Fibroblast of lung (primary cell): ENCODE results near the gene UCK1. TPM values are rescaled to one million over a fixed set of nuclear protein-coding genes. Genes with fewer than 3 reads are reported as not detected.

Experiments
- DNase-seq, 2 donors: peaks; one replicate each; pipeline versions ENCODE4 v3.0.0 to v3.0.0-alpha.2; 2010; ENCODE audit warnings: low read depth in 2 of 2
- H2AFZ ChIP-seq: 2 replicates; pipeline ENCODE4 v1.5.1; 2012; ENCODE audit warnings: low read length, control low read depth, inconsistent platforms
- H3K27ac ChIP-seq: 2 replicates; pipeline ENCODE4 v1.5.1; 2011; ENCODE audit warnings: low read length, control low read depth; ENCODE audit not compliant: insufficient read depth
- H3K27me3 ChIP-seq: 2 replicates; pipeline ENCODE4 v1.5.1; 2011; ENCODE audit warnings: mild to moderate bottlenecking, low read length; ENCODE audit not compliant: control insufficient read depth, insufficient read depth
- H3K36me3 ChIP-seq: 2 replicates; pipeline ENCODE4 v1.5.1; 2011; ENCODE audit warnings: low read length; ENCODE audit not compliant: control insufficient read depth, insufficient read depth
- H3K4me1 ChIP-seq: 2 replicates; pipeline ENCODE4 v1.5.1; 2011; ENCODE audit warnings: low read length; ENCODE audit not compliant: control insufficient read depth, insufficient read depth; ENCODE audit errors: extremely low read depth
- H3K4me2 ChIP-seq: 2 replicates; pipeline ENCODE4 v1.5.1; 2011; ENCODE audit warnings: low read length, control low read depth; ENCODE audit not compliant: insufficient read depth; ENCODE audit errors: extremely low read depth
- H3K4me3 ChIP-seq, 4 experiments: fragments of 200-600 bp in 1 of 4; sonication (generic) in 1 of 4; replicated peaks in 1 of 4; 2 replicates each; pipeline ENCODE4 v1.5.1; 2011 to 2016; ENCODE audit warnings: low read length in 4 of 4, low read depth in 3 of 4, mild to moderate bottlenecking in 3 of 4, control low read depth in 2 of 4, inconsistent platforms in 1 of 4, mixed read lengths in 1 of 4; ENCODE audit not compliant: insufficient read depth in 1 of 4; ENCODE audit errors: control extremely low read depth in 1 of 4
- H3K79me2 ChIP-seq: 2 replicates; pipeline ENCODE4 v1.5.1; 2012; ENCODE audit warnings: mild to moderate bottlenecking, low read length, inconsistent platforms; ENCODE audit not compliant: control insufficient read depth, insufficient read depth
- H3K9ac ChIP-seq: 2 replicates; pipeline ENCODE4 v1.5.1; 2011; ENCODE audit warnings: mild to moderate bottlenecking, low read length, control low read depth; ENCODE audit not compliant: insufficient read depth
- H3K9me3 ChIP-seq: 2 replicates; pipeline ENCODE4 v1.5.1; 2012; ENCODE audit warnings: low read depth, low read length; ENCODE audit not compliant: control insufficient read depth, insufficient read depth
- H4K20me1 ChIP-seq: 2 replicates; pipeline ENCODE4 v1.5.1; 2011; ENCODE audit warnings: low read length; ENCODE audit not compliant: control insufficient read depth, insufficient read depth; ENCODE audit errors: extremely low read depth
- EZH2 ChIP-seq: IDR thresholded peaks from 2 replicates; pipeline ENCODE4 v1.5.1; 2012; ENCODE audit warnings: low read length, control low read depth, mild to moderate bottlenecking; ENCODE audit errors: missing control alignments
- polyA plus RNA-seq, 2 donors: library from polyadenylated mRNA; depleted of rRNA in 1 of 2; stranded (reverse) in 1 of 2; unstranded in 1 of 2; fragments of >200 nt; gene quantifications; 2 replicates each; pipeline ENCODE4 v1.2.1, GENCODE V29; 2011 to 2012; ENCODE audit warnings: missing spikeins in 1 of 2
- total RNA-seq: library from RNA; depleted of rRNA; stranded (reverse); fragments of >200 nt; gene quantifications from 2 replicates; pipeline ENCODE4 v1.2.1, GENCODE V29; 2014
- TF ChIP-seq, protein P1 (sequence below), 2 donors: IDR thresholded peaks in 1 of 2; conservative IDR thresholded peaks in 1 of 2; 1 replicate in 1 of 2; 2 replicates in 1 of 2; pipeline ENCODE4 v1.5.1; 2011 to 2012; ENCODE audit warnings: low read length in 2 of 2, control low read depth in 1 of 2, inconsistent platforms in 1 of 2, low read depth in 1 of 2, mild to moderate bottlenecking in 1 of 2

UCK1 gene
- total and polyA plus RNA-seq, 2 donors (not counting 1 experiment from before 2014, with no cell fraction given), result 20.9 to 22.3 TPM

DNA sequence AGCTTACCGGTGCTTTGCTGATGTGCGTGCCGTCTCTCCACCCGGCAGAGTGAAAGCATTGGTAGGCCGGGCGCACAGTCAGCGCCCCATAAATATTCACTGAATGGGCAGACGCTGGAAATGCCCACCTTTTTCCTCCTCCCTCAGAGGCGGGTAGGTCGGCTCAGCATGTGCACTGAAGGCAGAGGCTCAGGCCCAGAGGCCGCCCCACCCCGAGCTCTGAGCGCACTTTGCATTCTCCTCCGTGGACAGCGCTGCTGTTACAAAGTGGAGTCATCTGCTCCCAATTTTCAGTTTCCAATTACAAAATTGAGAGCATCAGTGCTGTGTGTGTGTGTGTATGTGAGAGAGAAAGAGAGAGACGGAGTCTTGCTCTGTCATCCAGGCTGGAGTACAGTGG, 10.6 kb downstream of the UCK1 start:
- Histone ChIP-seq H3K4me2 (no peak overlapping the region), H2AFZ (no peak overlapping the region), H4K20me1 (no peaks in the 10 kb centered on the region), H3K79me2 (no peaks in the 10 kb centered on the region), H3K9me3 (no peaks in the 10 kb centered on the region), H3K27ac (no peak overlapping the region), H3K4me3 (no peak overlapping the region), H3K9ac (no peak overlapping the region), H3K36me3 (peaks cover 42% of the 10 kb centered on the region), H3K4me1 (no peaks in the 10 kb centered on the region), H3K27me3 (no peaks in the 10 kb centered on the region)
- no peak for DNase-seq
- TF ChIP-seq EZH2, result no peak
- TF ChIP-seq, protein P1, sequence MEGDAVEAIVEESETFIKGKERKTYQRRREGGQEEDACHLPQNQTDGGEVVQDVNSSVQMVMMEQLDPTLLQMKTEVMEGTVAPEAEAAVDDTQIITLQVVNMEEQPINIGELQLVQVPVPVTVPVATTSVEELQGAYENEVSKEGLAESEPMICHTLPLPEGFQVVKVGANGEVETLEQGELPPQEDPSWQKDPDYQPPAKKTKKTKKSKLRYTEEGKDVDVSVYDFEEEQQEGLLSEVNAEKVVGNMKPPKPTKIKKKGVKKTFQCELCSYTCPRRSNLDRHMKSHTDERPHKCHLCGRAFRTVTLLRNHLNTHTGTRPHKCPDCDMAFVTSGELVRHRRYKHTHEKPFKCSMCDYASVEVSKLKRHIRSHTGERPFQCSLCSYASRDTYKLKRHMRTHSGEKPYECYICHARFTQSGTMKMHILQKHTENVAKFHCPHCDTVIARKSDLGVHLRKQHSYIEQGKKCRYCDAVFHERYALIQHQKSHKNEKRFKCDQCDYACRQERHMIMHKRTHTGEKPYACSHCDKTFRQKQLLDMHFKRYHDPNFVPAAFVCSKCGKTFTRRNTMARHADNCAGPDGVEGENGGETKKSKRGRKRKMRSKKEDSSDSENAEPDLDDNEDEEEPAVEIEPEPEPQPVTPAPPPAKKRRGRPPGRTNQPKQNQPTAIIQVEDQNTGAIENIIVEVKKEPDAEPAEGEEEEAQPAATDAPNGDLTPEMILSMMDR (conservative IDR thresholded peaks at IDR 0.05 in 1 of 2, IDR thresholded peaks at IDR 0.05 in 1 of 2; ENCODE audit: low read depth in 1 of 2, low read length in 2 of 2), result no peak

DNA sequence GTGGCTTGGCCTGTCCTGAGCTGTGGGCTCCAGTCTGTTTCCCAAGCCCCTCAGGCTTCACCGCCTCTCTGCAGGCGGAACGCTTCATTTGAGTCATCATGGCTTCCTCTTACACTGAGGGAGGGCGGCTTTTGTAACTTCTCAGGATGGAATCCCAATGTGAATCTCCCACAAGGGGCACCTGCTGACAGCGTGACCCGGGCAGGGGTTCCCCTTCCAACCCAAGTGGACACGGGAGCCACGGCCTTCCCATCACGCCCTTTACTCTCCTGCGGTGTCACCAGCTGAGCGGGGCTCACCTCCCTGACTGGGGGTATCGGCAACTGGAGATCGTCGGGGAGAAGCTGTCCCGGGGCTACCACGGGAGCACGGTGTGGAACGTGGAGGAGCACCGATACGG, 12.5 kb downstream of the UCK1 start:
- H3K36me3 ChIP-seq, result peaks cover 36% of the 10 kb centered on the region
- TF ChIP-seq, protein P1 (conservative IDR thresholded peaks at IDR 0.05 in 1 of 2, IDR thresholded peaks at IDR 0.05 in 1 of 2; ENCODE audit: low read depth in 1 of 2, low read length in 2 of 2), result no peak
- no peak for TF ChIP-seq EZH2
- H3K79me2 ChIP-seq, result no peaks in the 10 kb centered on the region
- H3K4me1 ChIP-seq, result no peaks in the 10 kb centered on the region
- H3K9ac ChIP-seq, result no peak overlapping the region
- H3K9me3 ChIP-seq, result no peaks in the 10 kb centered on the region
- no peak overlapping the region for H3K4me2 ChIP-seq
- no peaks in the 10 kb centered on the region for H4K20me1 ChIP-seq
- H3K27me3 ChIP-seq, result no peaks in the 10 kb centered on the region
- no peak overlapping the region for H2AFZ ChIP-seq
- no peak overlapping the region for H3K4me3 ChIP-seq
- no peak overlapping the region for H3K27ac ChIP-seq
- no peak for DNase-seq

DNA sequence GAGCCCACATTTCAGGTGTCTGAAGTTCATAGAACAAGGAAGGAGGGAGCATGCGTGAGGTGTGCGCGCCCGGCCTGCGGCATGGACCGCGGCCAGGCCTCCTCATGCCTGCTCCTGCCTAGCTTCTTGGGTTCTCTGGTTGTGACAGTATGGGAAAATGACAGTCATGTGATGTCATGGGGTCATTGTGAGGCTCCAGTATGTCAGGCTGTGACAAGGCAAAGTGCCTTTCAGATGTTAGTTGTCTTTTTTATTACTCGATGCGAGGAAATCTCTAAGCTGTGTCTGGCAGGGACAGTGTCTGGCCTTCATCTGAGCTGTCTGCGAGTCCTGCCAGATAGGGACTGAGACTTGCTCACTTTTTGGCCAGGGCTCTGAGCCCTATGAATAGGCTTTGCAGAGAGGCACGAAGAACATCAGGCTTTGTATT, 13.3 kb downstream of the UCK1 start:
- H4K20me1 ChIP-seq, result no peaks in the 10 kb centered on the region
- H3K27ac ChIP-seq, result no peak overlapping the region
- H3K9ac ChIP-seq, result no peak overlapping the region
- H3K36me3 ChIP-seq, result peaks cover 34% of the 10 kb centered on the region
- no peaks in the 10 kb centered on the region for H3K79me2 ChIP-seq
- no peak overlapping the region for H2AFZ ChIP-seq
- H3K4me3 ChIP-seq, result no peak overlapping the region
- H3K4me1 ChIP-seq, result no peaks in the 10 kb centered on the region
- H3K4me2 ChIP-seq, result no peak overlapping the region
- no peak for DNase-seq
- TF ChIP-seq, protein P1 (conservative IDR thresholded peaks at IDR 0.05 in 1 of 2, IDR thresholded peaks at IDR 0.05 in 1 of 2; ENCODE audit: low read depth in 1 of 2, low read length in 2 of 2), result no peak
- no peak for TF ChIP-seq EZH2
- no peaks in the 10 kb centered on the region for H3K9me3 ChIP-seq
- no peaks in the 10 kb centered on the region for H3K27me3 ChIP-seq
